HG03045 (cell line): Measurements from ENCODE around the gene GNA14.
"Not testable (repeated sequence)": the region's sequence is repeated elsewhere in the genome, so short reads cannot be mapped to it uniquely, and the experiment has no call there.

Source experiments
- ATAC-seq: cut with Tn5 transposase; IDR thresholded peaks from one replicate; pipeline ENCODE4 v1.9.1; 2021; ENCODE audit warnings: mild to moderate bottlenecking, moderate library complexity; ENCODE audit not compliant: unreplicated experiment

The GNA14 gene

GRCh38 chr9:77497322-77498198, 150.6 kb downstream of the GNA14 start:
- no peak for ATAC-seq

GRCh38 chr9:77495834-77496671, 152.1 kb downstream of the GNA14 start:
- no peak for ATAC-seq

- not testable (repeated sequence) for ATAC-seq
Measured at GRCh38 chr9:77490279-77490678, 157.8 kb downstream of the GNA14 start.

- ATAC-seq = not testable (repeated sequence)
Measured at GRCh38 chr9:77489405-77490163, 158.5 kb downstream of the GNA14 start.

- no peak for ATAC-seq
Measured at GRCh38 chr9:77488439-77489126, 159.5 kb downstream of the GNA14 start.

GRCh38 chr9:77486968-77487367, 161.2 kb downstream of the GNA14 start:
- no peak for ATAC-seq

- no peak for ATAC-seq
Measured at GRCh38 chr9:77486463-77486862, 161.7 kb downstream of the GNA14 start.

- ATAC-seq = no peak
Measured at GRCh38 chr9:77475641-77476473, 172.3 kb downstream of the GNA14 start.

GRCh38 chr9:77474936-77475335, 173.2 kb downstream of the GNA14 start:
- ATAC-seq = no peak

GRCh38 chr9:77472646-77473045, 175.5 kb downstream of the GNA14 start:
- ATAC-seq = no peak

- ATAC-seq = no peak
Measured at GRCh38 chr9:77471572-77471971, 176.6 kb downstream of the GNA14 start.

GRCh38 chr9:77469515-77470231, 178.4 kb downstream of the GNA14 start:
- ATAC-seq = no peak

GRCh38 chr9:77464661-77465060, 183.5 kb downstream of the GNA14 start:
- ATAC-seq = no peak

- ATAC-seq = no peak
Measured at GRCh38 chr9:77463151-77463550, 185.0 kb downstream of the GNA14 start.

GRCh38 chr9:77462066-77462465, 186.1 kb downstream of the GNA14 start:
- ATAC-seq = no peak

- no peak for ATAC-seq
Measured at GRCh38 chr9:77460938-77461337, 187.2 kb downstream of the GNA14 start.

GRCh38 chr9:77457916-77458592, 190.1 kb downstream of the GNA14 start:
- peak; percentile 74 for ATAC-seq

- peak; percentile 69 for ATAC-seq
Measured at GRCh38 chr9:77456829-77457437, 191.2 kb downstream of the GNA14 start.
